Subcutaneous abdominal adipose tissue (tissue), 5 donors: ENCODE data around the gene GPANK1.

ENCODE experiments used
- H3K27ac ChIP-seq: one replicate; pipeline ENCODE4 v1.7.0; 2013; ENCODE audit warnings: low read depth, mild to moderate bottlenecking, inconsistent platforms, low read length, moderate library complexity
- H3K27me3 ChIP-seq, 5 donors: one replicate each; pipeline ENCODE4 v1.7.0; 2013; ENCODE audit warnings: low read length in 5 of 5, inconsistent platforms in 1 of 5; ENCODE audit not compliant: control insufficient read depth in 5 of 5, insufficient read depth in 4 of 5
- H3K36me3 ChIP-seq, 5 donors: one replicate each; pipeline ENCODE4 v1.7.0; 2013; ENCODE audit warnings: low read length in 5 of 5; ENCODE audit not compliant: control insufficient read depth in 5 of 5, insufficient read depth in 5 of 5
- H3K4me1 ChIP-seq, 5 donors: one replicate each; pipeline ENCODE4 v1.7.0; 2013; ENCODE audit warnings: low read length in 5 of 5, mild to moderate bottlenecking in 3 of 5, moderate library complexity in 1 of 5; ENCODE audit not compliant: control insufficient read depth in 5 of 5, insufficient read depth in 5 of 5
- H3K4me3 ChIP-seq, 5 donors: one replicate each; pipeline ENCODE4 v1.7.0; 2013; ENCODE audit warnings: low read length in 5 of 5, low read depth in 1 of 5
- H3K9ac ChIP-seq, 5 donors: one replicate each; pipeline ENCODE4 v1.7.0; 2013; ENCODE audit warnings: low read length in 5 of 5, mild to moderate bottlenecking in 4 of 5, moderate library complexity in 3 of 5
- H3K9me3 ChIP-seq, 5 donors: one replicate each; pipeline ENCODE4 v1.7.0; 2013; ENCODE audit warnings: low read length in 5 of 5; ENCODE audit not compliant: control insufficient read depth in 5 of 5
- donor health status: healthy.
- donor health status: healthy.
- donor health status: healthy.
- donor health status: healthy.
- donor health status: healthy.

The GPANK1 gene

DNA sequence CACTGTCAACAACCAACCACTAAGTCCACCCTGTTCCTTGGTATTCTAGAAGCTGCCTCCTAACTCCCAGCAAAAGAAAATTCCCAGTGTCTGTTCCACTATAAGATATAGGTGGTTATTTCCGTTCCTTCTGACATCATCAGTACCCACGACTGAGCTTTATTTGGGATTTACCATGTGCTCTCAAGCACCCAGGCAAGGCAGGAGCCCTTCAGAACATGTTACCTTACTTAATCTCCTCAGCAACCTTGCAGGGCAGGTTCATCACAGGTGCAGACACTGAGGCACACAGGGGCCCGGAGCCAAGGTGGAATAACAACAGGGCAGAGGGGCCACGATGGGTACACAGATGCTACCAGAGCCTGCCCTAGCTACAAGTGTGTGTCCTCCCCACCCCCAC is 27.6 kb upstream of the GPANK1 start:
- Histone ChIP-seq H3K27ac (no peak overlapping the region), H3K27me3 (no peaks in the 10 kb centered on the region), H3K36me3 (peaks cover 3 to 96% (median 78%) of the 10 kb centered on the region in 5 donors), H3K4me1 (peaks cover 0 to 3% (median 0%) of the 10 kb centered on the region in 5 donors), H3K9me3 (no peaks in the 10 kb centered on the region), H3K9ac (no peak overlapping the region), H3K4me3 (no peak overlapping the region)

DNA sequence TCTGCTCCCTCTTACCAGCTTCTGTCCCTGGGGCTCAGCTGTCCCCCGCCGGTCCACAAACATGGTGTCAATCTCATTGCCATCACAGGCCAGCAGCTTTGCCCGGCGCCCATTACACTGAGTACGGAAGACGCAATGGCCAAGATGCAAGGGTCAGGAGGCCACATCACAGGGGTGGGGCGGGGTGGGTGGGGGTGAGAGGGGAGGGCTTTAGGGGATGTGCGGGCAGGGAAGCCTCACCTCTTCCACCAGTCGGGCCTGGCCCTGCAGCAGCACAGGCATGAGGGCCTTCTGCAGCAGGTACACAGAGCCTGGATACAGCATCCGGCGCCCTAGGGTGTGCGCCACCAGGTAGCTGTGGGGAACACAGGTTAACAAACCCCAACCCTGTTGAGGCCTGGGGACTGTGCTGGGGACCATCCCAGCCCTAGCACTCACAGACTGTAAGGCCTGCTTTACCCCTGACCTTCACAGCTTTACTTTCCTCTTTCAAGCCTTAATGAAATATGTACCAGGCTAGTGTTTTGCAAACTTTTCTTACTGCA is 26.8 kb upstream of the GPANK1 start:
- peaks cover 0 to 1% (median 0%) of the 10 kb centered on the region in 5 donors for H3K4me1 ChIP-seq
- no peaks in the 10 kb centered on the region for H3K27me3 ChIP-seq
- H3K27ac ChIP-seq: no peak overlapping the region
- no peaks in the 10 kb centered on the region for H3K9me3 ChIP-seq
- no peak overlapping the region for H3K9ac ChIP-seq
- no peak overlapping the region for H3K4me3 ChIP-seq
- peaks cover 3 to 96% (median 81%) of the 10 kb centered on the region in 5 donors for H3K36me3 ChIP-seq

DNA sequence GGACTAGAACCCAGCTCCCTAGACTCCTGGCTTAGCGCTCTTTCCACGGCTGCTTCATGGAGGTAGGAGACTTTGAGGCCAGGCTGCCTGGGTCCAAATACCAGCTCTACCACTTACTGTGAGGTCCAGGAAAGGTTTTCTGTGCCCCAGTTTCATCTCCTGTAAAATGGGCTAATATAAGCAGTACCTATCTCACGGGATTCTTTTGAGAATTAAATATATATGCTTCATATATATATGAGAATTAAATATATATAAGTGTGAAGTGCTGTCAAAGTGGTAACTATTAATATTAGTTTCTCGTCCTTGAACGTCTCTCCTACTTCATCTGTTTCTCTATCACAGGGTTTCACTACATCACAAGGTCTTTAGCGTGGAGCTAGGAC is 26.3 kb upstream of the GPANK1 start:
- Histone ChIP-seq H3K27me3 (no peaks in the 10 kb centered on the region), H3K4me3 (no peak overlapping the region), H3K9me3 (no peaks in the 10 kb centered on the region), H3K9ac (no peak overlapping the region), H3K4me1 (no peaks in the 10 kb centered on the region), H3K36me3 (peaks cover 3 to 96% (median 84%) of the 10 kb centered on the region in 5 donors), H3K27ac (no peak overlapping the region)

DNA sequence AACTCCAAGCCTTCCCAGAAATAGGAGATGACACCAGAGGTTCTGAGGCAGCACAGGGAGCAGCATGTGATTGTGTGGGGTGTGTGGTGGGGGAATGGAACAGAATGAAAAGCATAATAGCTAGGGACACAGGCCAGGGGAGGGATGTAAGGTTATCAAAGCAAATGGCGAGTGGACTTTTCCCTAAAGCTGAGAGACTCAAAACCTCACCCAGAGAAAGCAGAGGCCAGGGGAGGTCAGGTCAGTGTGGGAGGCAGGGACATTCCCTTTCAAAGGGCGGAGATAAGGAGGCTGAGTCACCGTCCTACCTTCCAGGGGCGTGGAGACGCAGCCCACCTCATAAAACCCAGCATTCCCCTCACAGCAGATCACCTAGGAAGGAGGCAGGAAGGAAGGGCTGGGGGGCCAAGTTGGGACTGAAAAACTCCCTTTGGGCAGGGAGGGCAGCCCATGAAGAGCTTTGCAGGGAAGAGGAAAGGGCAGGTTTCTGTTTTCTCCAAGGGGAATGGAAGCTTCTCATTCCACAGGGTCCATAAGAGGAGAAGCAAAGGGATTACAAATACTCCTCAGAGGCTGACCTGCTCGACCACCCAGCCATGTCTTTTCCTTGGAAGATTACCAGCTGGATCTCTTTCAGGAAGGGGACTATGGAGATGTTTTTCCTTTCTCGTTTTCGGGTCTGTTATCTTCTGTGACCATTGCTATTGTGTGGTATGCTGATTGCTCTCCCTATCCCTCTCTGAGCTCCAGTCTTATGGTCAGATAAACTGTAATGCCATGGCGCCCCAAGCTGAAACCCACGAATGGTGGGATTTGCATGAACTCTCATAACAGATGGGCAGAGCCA is 25.7 kb upstream of the GPANK1 start:
- H3K36me3 ChIP-seq: peaks cover 3 to 97% (median 87%) of the 10 kb centered on the region in 5 donors
- no peak overlapping the region for H3K27ac ChIP-seq
- no peak overlapping the region for H3K9ac ChIP-seq

DNA sequence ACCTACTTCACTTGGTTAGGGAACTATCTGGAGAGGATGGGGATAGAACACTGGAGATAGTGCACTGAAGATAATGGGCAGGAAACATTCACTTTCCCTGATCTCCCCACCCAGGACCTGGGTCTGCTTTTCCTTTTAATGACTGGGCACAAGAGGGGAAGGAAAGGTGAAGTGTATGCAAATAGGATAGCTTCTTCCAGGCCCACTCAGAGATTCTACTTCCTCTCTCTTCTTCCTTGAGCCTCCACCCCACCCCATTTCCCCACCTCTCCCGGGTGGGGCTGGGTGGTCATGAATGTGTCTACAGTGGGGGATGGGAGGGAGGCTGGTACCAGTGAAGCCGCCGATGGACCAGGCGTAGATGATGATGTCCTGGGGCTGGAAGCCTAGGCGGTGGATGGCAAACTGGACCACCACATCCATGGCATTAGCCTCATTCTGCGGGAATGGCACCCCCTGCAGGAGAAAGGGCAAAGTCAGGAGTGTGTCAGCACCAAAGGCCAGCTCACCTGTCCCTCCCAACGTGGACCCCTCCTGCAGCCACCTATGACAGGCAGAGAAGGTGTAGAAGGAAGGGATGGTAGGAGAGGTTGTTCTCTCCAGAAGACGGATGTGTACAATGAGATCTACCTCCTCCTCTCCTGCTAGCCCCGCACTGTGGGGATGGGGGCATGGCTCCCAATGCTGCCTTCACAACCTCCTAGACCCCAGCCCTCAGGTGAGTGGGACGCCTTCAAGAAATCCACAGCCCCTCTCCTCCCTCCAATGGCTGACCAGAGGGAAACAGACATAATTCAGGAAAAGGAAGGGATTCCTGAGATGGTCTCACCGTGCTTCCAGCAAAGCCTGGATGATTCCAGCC is 24.7 kb upstream of the GPANK1 start:
- Histone ChIP-seq H3K27ac (no peak overlapping the region), H3K27me3 (no peaks in the 10 kb centered on the region), H3K36me3 (peaks cover 3 to 94% (median 86%) of the 10 kb centered on the region in 5 donors), H3K9me3 (no peaks in the 10 kb centered on the region), H3K4me3 (no peak overlapping the region), H3K9ac (peak overlapping the region in 1 of 5 donors; percentile 7), H3K4me1 (no peaks in the 10 kb centered on the region)

More for the DNA sequence above, 25.7 kb upstream of the GPANK1 start:
- Histone ChIP-seq H3K27me3 (no peaks in the 10 kb centered on the region), H3K4me3 (no peak overlapping the region), H3K9me3 (no peaks in the 10 kb centered on the region), H3K4me1 (no peaks in the 10 kb centered on the region)

DNA sequence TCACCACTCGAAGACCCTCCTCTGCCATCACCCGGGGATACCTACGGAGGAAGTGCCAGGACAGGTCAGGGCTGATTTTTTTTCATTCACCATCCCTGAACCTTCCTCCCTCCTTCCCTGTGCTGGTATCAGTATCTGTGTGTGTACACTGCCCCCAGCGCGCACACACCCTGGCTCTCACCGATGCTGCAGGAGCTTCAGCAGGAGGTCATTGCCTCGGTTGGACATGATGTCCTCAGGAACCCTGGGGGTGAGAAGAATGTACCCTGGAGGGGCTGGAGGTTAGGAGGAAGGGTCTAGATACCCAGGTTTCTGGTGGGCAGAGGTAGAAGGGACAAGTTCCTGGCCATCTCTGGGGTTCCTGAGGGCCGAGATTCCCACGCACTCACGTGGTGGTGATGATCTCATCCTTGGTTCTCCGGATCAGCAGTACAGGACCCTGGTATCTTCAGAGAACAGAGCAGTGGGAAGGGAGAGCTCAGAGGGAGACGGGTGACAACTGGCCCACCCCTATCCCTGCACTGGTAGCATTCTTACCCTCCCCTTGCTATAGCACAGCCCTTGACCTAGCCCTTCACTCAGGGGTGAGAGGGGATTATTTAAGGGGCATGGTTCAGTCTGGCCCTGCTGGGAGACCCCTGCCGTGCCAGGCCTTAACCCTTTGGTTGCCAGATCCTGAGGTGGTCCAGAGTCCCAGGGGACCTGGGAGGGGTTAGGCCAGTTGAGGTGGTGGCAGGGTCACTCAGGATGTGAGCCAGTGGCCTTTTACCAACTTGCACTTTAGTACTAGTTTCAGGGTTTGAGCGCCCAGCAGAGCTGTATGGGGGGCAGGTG is 23.3 kb upstream of the GPANK1 start:
- no peak overlapping the region for H3K4me3 ChIP-seq
- H3K9me3 ChIP-seq: no peaks in the 10 kb centered on the region
- no peak overlapping the region for H3K9ac ChIP-seq
- peaks cover 3 to 82% (median 78%) of the 10 kb centered on the region in 5 donors for H3K36me3 ChIP-seq
- no peaks in the 10 kb centered on the region for H3K27me3 ChIP-seq
- H3K4me1 ChIP-seq: peaks cover 0 to 3% (median 3%) of the 10 kb centered on the region in 5 donors
- no peak overlapping the region for H3K27ac ChIP-seq

DNA sequence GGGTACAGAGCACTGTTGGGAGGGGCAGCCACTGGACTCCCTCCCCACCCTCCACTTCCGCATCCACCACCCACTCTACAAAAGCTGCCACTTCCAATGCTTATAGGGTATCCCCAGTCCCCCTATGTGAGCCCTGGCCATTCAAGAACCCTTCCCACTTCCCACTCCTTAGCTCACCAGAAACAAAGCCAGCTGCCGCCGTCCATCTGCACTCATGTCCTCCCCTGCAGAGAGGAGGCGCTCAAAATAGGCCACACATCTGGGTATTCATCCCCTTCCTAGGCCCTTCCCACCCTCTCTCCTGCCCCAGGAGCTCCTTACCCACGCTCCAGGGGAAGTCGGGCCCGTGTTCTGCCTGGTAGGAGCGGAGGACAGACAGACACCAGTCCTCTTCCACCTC is 22.5 kb upstream of the GPANK1 start:
- Histone ChIP-seq H3K4me3 (no peak overlapping the region), H3K9me3 (no peaks in the 10 kb centered on the region), H3K4me1 (peaks cover 0 to 4% (median 3%) of the 10 kb centered on the region in 5 donors), H3K36me3 (peaks cover 3 to 75% (median 71%) of the 10 kb centered on the region in 5 donors), H3K9ac (no peak overlapping the region), H3K27me3 (no peaks in the 10 kb centered on the region), H3K27ac (no peak overlapping the region)

DNA sequence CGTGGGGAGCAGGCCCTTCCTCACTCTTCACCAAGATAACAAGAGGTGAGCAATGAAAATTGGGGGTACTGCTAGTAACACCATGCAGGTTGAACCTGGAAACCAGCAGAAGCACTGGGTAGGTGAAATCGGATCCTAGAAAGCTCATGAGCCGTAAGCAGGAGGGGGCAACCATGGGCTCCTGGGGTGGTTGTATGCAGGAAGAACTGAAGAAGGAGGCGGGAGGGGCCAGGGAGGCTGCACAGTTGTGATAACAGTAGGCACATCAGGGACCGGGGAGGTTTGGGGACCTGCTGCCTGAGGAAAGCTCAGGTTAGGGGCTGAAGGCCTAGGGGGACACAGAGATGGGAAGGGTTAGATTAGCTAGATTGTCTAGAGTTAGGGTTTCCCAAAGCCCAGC is 21.7 kb upstream of the GPANK1 start:
- H3K27me3 ChIP-seq: no peaks in the 10 kb centered on the region
- no peaks in the 10 kb centered on the region for H3K9me3 ChIP-seq
- peaks cover 0 to 67% (median 63%) of the 10 kb centered on the region in 5 donors for H3K36me3 ChIP-seq
- H3K4me3 ChIP-seq: no peak overlapping the region
- no peak overlapping the region for H3K27ac ChIP-seq
- no peak overlapping the region for H3K9ac ChIP-seq
- peaks cover 0 to 9% (median 6%) of the 10 kb centered on the region in 5 donors for H3K4me1 ChIP-seq

DNA sequence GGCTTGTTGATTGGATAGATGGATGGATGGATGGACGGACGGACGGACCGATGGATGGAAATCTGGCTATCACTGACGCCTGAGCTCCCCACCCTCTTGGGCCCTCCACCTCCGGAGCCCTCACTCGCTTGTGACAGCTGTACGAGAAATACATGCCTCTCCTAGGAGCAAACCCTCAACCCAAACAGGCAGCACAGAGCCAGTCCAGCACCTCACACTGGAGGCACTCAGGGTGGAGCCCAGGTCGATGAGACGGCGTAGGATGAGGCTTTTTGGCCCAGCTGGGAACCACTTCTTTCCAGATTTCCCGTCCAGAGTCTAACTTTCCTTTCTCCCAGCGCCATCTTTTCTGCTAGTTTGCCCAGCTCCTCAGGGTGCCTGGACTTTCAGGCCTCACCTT is 18.8 kb upstream of the GPANK1 start:
- H3K4me3 ChIP-seq: no peak overlapping the region
- no peak overlapping the region for H3K27ac ChIP-seq

More for the DNA sequence above, 18.8 kb upstream of the GPANK1 start:
- no peaks in the 10 kb centered on the region for H3K9me3 ChIP-seq
- H3K27me3 ChIP-seq: no peaks in the 10 kb centered on the region
- no peak overlapping the region for H3K9ac ChIP-seq
- peaks cover 0 to 23% (median 20%) of the 10 kb centered on the region in 5 donors for H3K4me1 ChIP-seq
- H3K36me3 ChIP-seq: peaks cover 0 to 38% (median 35%) of the 10 kb centered on the region in 5 donors
